Inferior parietal cortex (tissue), 1 donor: ENCODE measurements around the gene GSTA3.
"Not testable (repeated sequence)": the region's sequence is repeated elsewhere in the genome, so short reads cannot be mapped to it uniquely, and the experiment has no call there.

Experiments
- DNase-seq: peaks from one replicate; pipeline ENCODE4 v3.0.0-alpha.2; 2016; ENCODE audit errors: extremely low spot score

The GSTA3 gene

DNA sequence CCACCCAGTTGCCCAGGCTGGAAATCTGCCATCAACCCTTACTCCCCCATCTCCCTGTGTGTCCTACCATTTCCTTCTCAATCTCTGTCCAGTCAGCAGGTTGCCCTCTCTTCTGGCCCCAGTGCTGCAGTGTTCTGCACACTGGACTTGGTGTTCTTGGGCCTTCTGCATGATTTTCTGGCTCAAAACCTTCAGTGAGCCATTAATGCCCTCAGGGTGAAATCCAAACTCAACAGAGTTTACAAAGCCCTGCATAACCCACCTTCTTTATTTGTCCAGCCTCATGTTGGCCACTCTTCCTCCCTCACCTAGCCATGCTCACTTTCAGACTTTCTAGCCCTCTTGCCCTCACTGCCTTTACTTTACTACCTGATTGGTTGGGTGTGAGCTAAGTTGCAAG, 5.0 kb upstream of the GSTA3 start:
- DNase-seq = no peak

DNA sequence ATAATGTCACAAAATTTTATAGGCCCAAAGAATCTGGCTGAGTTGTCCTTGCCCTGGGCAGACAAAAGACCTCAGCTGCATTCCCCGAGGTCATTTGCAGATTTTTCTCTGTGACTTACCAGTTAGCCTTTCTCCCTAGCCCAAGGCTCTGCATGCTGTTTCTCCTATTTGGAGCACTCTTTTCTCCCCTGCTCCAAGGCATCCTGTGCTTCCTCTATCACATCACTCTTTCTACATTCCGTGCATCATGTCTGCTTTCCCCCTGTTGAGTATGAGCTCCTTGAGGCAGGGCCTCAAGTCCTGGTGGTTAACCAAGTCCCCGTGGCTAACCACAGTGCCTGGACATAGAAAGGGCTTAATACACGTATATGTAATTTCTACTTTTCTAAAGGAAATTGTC, 593 bp upstream of the GSTA3 start:
- no peak for DNase-seq

DNA sequence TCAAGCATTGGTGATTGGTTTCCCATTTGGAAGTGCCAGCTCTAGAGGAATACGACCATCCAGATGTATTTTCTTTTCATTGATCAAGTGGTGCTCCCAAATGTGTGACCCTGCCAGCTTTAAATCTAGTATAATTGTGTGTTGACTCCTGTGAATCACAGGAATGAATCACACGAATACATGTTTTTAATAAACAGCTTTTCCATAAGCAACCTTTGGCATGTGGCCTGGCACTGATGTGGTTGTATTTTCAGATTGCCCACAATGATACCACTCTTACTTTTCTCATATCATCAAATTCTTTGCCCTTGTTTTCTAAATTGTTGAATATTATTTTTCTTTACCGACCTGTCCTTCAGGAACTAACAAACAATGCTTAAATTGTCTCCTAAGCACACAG, 367 bp downstream of the GSTA3 start:
- no peak for DNase-seq

DNA sequence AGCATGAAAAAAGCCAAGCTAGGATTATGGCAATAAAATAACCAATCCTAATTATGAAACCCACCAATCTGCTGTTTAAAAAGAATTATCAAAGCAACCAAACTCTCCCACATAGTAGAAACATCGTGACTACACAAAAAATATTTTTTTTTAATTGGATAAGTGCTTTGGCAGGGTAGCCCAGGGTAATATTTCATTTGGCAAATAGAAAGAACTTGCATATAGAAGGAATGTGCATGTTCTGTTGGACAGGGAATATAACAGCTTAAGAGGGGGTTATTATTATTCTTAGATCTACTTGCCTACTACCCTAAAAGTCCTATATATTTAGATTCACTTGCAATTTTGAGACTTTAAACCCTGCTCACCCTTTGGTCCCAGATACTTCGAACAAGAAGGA, 972 bp downstream of the GSTA3 start:
- DNase-seq = no peak

DNA sequence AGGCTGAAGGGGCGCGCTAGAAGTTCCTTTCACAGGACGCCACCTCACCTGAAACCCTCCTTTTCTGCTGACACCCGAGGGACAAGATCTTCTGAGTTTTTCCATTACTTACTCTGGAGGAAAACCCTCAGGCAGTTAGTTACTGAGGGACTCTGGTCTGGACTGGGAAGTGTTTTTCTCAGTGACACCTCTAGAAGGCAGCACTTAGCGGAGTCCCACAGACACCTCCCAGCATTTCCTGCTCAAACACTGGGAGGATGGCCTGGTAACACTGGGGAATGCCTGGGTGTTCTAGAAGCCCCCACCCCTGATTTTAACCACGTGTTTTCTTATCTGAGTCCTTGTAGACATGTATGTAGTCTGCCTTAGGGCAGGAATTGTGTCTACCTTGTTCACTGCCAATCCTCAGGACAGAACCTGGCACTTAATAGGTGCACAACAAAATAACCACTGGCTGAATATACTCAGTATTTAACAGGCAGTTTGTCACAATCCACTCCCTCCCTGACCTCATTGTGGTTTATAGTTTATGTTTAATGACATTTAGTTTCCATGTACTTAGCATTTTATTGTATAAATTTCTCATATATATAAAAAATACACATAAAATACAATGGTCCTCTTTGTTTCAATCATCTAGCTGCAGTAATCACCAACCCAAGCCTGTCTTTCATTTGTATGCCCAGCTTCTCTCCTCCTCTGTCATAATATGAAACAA, 4.8 kb downstream of the GSTA3 start:
- DNase-seq = no peak

DNA sequence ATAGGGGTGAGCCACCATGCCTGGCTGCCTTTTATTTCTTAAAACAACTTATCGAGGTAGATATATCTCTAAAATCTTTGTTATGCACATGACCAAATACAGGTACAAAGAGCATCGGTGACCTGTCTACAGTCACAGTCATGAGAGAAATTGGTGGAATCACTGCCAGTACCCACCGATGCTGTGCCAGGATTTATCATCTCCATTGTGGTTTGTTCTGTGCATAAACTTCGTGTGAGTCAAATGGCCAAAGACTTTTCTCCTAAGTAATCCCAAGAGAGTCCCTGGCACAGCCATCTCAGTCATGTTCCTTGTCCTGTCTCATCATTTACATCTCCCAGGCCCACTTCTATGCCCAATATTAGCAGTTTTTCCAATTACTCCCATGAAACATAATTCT, 9.0 kb downstream of the GSTA3 start:
- DNase-seq = no peak

DNA sequence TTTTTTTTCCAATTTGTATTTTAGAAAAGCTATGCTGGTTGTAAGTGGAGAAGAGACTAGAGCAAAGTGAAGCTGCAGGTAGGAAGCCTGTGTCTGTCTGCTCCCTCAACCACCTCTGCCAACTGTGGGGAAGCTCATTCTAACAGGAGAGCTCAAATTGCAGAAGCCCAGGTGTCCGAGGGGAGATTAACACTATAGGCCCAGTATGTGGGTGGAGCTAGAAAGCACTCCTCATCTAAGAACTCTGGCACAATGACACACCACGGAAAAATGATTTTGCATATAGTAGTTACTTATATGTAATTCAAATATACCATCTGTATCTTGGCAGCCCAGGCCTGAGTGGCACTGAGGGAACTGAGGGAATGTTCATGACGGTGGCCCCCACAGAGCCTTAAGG, 13.7 kb downstream of the GSTA3 start:
- not testable (repeated sequence) for DNase-seq

DNA sequence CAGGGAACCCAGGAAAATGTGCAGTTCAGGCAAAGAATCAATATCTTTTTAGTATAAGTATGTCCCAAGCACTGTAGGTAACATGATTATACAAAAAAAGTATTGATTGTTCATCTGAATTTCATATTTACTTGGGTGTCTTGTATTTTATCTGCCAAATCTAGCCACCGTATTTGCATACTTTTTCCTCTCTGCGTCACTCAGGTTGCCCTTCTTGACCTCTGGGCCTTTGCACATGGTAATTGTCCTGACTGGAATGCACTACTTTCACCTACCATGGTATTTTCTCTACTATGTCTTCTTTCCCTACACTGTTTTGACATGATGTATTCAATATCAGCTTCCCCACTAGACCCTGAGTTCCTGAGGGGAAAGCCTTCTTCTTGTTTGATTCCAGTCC, 15.2 kb downstream of the GSTA3 start:
- DNase-seq = no peak

DNA sequence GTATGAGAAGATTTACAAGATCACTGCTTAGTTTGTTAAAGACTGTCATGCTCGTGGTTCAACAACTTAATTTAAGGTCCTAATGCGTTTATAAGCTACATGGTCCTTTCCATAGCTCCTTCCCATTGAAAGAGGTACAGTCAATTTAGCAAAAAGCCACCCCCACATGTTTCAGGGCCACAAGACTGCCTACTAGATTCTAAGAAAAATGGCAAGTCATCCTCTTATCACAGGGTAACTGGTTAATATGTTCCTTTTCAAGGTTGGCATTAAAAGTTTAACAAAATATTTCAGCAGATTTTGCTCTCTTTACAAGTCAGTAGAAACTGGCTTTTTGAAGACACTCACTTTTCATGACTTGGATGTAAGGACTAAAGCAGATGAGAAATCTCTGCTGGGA, 15.7 kb downstream of the GSTA3 start:
- no peak for DNase-seq

DNA sequence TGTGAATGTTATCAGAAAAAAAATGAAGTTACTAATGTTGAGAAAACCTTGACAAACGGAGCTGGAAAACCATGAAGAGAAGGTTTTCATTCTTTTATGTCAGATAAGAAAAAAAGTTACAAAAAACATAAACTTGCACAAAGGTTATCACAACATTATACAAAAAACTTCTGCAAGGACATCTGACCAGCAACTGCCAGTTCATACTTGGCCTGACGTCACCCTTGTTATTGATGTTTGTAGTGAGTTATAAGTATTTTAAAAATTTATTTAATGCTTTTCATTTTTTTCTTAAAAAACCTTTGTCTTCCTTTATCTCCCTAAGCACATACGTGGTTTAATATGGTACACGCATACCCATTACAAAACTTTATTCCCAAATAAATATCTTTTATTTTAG, 16.3 kb downstream of the GSTA3 start:
- no peak for DNase-seq

DNA sequence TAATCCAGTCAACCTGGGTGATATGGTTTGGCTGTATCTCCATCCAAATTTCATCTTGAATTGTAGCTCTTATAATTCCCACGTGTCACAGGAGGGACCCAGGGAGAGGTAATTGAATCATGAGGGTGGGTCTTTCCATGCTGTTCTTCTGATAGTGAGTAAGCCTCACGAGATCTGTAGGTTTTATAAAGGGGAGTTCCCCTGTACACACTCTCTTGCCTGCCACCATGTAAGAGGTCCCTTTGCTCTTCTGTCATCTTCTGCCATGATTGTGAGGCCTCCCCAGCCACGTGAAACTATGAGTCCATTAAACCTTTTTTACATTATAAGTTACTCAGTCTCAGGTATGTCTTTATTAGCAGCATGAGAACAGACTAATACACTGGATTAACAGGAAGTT, 19.5 kb downstream of the GSTA3 start:
- no peak for DNase-seq

DNA sequence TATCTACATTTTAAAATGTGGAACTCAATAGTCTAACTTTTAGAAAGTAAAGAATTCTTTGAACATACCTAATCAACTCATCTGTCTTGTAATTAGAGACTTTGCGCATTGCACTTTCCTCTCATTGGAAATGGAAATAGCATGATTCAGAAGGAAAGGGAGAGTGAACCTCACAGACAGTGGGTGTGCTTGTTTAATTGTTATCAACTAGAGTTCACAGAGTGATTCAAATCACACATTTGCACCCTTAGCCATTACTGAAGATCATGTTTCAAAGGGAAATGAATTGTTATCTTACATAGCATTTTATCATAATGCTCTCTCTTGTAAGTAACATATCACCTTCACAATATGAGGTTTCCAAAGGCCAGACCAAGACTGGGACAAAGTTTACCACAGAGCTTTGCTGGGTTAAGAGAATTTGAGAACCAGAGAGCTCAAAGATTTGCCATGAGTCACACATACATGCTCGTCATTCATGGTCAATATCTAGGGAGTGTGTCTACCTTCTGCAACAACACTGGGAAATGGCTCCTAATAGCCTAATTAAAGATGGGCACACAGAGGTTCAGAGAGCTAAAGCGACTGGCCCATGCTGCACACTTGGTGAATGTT, 21.5 kb downstream of the GSTA3 start:
- no peak for DNase-seq

DNA sequence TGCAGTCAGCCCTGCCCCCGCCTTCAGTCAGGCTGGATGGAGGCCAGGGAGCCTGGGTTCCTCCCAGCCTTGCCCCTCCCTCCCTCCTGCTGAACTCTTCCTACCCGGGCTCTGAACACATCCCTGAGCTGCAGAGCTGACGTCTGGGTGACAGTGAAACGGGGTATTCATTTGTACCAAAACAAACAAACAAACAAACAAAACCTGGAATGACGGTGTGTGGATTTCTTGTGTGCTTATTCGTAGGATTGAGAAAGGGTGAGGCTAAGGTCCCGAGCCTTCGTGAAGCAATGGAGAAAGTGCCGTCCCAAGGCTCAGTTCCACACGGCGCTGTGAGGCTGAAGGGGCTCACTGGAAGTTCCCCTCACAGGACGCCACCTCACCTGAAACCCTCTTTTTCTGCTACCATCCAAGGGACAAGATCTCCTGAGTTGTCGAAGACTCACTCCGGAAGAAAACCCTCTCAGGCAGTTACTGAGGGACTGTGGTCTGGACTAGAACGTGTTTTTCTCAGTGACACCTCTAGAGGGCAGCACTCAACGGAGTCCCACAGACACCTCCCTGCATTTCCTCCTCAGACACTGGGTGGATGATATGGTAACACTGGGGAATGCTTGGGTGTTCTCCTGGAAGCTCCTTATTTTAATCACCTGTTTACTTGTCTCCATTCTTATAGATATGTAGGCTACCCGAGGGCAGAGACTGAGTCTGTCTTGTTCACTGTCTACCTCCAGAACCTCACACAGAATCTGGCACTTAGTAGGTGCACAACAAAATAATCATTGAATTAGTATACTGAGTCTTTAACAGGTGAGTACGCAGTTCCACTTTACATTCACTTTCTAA, 27.3 kb downstream of the GSTA3 start:
- DNase-seq = peak; percentile 77

DNA sequence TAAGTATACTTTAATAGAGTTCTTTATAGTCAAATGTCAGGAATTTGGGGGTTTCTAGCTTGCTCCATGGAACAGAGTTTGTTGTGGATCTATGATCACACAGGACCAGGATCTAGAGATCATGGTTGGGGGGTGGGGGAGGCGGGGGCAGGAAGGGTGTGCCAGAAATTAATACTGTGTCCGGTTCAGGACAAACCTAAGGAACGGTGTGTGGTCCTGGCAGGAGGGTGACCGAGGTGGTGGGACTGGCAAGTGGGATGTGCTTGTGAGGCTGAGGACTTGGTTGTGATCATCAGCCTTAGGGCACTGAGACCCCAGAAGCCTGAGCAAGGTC, 27.9 kb downstream of the GSTA3 start:
- no peak for DNase-seq

DNA sequence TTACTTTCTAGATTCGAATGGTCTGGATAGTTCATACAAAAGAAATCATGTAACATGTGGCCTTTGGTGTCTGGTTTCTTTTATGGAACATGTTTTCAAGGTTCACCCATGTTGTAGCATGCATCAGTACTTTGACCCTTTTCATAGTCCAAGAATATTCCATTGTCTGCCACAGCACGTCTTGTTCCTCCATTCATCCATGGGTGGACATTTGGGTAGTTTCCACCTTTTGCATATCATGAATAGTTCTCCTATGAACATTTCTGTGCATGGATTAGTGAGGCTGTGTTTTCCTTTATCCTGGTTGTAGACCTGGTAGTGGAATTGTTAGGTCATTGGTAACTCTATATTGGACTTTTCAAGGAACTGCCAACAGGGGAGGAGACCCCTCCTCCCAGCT, 31.7 kb downstream of the GSTA3 start:
- DNase-seq = no peak

DNA sequence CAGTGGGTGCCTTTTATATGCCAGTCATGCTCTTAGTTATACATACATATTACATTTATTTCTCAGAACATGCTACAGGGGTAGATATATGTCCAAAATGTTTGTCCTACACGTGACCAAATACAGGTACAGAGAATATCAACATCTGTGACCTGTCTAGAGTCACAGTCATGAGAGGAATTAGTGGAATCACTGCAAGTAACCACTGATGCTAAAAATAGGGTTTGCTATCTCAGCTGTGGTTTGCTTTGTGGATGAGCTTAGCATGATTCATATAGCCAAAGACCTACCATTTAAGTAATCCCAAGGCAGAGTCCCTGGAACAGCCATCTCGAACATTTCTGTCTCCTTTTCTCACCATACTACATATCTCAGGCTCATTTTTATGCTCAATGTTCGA, 32.3 kb downstream of the GSTA3 start:
- DNase-seq = no peak

DNA sequence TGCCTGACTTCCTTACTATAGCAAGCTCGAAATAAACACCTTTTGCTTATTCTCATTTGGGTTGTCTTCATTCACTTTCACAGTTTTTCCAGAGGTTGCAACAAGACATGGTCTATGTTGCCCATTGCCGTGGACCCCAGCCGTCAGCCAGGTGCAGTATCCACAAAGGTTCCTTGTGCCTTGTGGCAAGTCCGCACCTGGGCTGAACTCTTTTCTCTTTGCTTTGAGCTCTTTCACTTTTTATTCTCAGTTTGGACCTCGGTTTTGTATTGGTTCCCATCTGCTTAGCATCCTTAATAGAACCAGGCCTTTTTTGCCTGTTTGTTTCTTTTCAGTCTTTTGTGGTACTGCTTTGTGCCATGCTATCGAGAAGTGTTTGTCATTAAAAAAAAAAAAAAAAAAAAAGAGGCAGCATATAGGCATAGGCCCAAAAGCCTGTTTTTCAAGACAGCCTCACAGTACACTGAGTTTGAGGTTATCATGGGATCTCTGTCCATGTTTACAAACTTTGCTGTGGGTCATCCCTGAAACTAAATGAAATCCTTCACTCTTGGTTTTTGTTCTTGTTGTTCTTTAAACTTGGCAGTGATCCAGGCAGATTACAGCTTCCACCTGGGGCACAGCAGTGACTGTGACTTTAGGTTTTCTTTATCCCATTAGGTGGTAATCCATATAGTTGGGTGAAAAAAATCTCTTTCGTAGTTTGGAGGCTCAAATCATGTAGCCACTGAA, 33.3 kb downstream of the GSTA3 start:
- no peak for DNase-seq

DNA sequence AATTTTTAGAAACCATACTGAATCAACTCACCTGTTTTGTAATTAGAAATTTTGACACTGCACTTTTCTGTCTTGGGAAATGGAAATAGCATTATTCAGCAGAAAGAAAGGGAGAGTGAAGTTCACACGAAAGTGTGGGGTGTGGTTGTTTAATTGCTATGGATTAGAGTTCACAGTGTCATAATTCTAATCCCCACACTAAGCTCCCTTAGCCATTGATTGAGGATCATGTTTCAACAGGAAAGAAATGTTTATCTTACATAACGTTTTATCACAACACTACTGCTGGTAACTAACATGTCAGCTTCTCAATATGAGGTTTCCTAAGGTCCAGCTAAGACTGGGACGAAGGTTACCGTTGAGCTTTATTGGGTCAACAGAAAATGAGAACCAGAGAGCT, 37.5 kb downstream of the GSTA3 start:
- no peak for DNase-seq

DNA sequence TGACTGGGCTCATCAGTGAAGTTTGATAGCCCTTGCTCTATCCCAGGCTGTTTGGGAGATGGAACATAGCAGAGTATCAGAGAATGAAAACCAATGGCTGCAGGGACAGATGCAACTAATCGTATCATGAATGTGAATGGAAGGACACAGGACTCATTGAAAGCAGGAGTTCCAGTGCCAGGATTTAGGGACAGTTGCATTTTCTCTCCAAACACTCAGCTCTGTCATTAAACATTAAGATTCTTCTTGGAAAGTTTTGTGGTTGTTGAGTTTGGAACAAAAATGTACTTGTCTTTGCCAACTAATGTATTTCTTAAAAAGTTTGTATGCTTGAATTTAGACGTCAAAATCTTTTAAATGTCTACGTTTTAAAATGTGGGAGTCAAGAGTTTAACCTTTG, 37.9 kb downstream of the GSTA3 start:
- DNase-seq = no peak

DNA sequence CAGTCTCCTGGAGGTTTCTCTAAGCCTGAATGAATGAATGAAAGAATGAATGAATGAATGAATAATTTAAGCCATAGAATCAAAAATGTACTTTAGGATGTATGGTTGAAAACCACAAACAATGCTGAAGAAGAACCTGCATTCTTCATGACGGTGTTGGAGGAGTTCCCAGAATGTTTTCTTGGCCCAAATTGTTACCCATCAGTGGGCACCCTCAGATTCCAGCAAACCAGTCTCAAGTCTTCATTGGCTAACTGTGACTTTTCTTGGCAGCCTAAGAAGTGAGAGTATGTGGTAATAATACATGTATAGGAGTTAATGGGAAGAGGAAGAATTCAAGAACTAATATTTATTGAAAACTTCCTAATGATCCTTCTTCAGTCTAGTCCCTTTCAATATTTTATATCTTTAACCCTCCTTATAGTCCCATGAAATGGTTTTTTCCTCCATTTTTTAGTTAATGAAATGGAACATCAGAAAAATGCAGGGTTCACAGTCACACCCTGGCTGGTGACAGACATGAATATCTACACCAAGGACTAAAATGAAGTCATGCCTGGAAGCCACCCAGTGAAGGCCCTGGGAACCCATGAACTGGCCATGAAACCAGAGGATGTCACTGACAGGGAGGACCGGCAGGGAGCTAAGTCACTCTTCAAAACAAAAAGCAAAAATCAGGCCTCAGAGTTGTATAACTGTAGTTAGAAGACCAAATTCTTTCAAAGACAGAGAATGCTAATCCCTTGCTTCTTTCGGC, 39.0 kb downstream of the GSTA3 start:
- DNase-seq = not testable (repeated sequence)

DNA sequence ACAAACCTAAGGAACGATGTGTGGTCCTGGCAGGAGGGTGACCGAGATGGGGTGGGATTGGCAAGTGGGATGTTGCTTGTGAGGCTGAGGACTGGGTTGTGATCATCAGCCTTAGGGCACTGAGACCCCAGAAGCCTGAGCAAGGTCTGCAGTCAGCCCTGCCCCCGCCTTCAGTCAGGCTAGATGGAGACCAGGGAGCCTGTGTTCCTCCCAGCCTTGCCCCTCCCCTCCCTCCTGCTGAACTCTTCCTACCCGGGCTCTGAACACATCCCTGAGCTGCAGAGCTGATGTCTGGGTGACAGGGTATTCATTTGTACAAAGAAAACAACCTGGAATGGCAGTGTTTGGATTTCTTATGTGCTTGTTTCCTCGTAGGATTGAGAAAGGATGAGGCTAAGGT, 40.6 kb downstream of the GSTA3 start:
- DNase-seq = not testable (repeated sequence)

DNA sequence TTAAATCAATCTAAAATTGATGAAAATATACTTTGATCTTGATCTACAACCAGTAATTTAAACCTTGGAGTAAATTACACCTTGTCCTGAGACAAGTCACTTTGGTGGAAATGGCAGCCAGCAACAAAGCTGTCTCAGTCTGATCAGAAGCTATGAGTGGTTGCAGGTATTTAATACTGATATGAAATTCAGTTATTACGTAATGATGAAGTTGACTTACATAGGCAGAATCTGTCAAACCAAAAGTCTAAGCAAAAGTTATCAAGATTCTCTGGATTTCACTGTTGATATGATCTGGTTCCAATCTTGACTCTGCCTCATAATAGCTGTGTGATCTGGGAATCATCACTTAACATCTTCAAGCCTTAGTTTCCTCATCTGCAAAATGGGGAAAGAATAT, 41.3 kb downstream of the GSTA3 start:
- no peak for DNase-seq
